ENCODE results near the gene P4HB. TPM values are rescaled to one million over a fixed set of nuclear protein-coding genes. Genes with fewer than 3 reads are reported as not detected.

Gene P4HB
- polyA plus RNA-seq, 1 donor: 737 TPM

DNA sequence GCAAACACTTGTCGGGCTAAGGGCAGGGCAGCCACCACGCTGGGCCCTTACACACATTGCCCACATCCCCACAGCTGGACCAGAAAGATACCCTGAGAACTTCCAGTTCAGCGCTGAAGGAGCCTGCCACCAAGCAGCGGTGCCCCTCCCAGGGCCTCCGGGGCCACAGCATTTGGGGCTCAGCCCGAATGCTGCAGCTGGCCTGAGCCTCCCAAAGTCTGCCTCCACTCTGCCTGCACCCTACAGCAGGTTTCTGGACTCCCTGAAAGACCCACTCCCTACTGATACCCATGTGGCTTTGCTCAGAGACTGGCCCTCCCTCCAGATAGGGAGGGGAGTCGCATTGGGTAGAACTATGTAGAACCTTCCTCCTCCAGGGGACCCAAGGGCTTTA is 28.8 kb downstream of the P4HB start:
- no CpG with 5 or more reads among the region's 7 CpGs for WGBS (ENCODE audit: insufficient coverage, low lambda C conversion rate)

DNA sequence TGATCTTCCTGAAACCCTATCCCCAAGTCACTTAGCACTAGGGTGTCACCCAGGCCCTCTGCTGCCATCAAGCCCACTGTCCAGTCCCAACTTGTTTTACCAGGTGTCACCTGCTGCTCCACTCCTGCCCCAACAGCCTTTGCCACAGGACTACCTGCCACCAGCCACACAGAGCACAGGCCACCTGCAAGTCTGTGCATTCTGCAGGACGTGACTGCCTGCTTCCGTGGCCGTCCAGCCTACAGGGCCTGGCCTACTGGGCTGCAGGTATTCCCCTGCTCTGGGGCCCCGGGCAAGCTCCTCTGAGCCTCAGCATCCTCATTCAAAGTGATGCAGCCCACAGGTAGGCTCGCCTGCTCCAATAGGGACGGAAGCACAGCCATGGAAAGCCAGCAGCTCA is 30.5 kb downstream of the P4HB start:
- WGBS (ENCODE audit: insufficient coverage, low lambda C conversion rate): no CpG with 5 or more reads among the region's 6 CpGs
- H3K4me1 ChIP-seq (ENCODE audit: control insufficient read depth, insufficient read depth, low read length): peaks cover 18% of the 10 kb centered on the region

More for the DNA sequence above, 28.8 kb downstream of the P4HB start:
- Histone ChIP-seq H3K4me1 (ENCODE audit: control insufficient read depth, insufficient read depth, low read length) (peaks cover 18% of the 10 kb centered on the region), H3K27me3 (ENCODE audit: control insufficient read depth, insufficient read depth, low read length) (no peaks in the 10 kb centered on the region), H3K9me3 (ENCODE audit: control insufficient read depth, low read depth, low read length) (peaks cover 2% of the 10 kb centered on the region), H3K4me3 (ENCODE audit: low read length) (no peak overlapping the region), H3K27ac (ENCODE audit: low read length) (no peak overlapping the region), H3K36me3 (ENCODE audit: control insufficient read depth, insufficient read depth, low read length) (no peaks in the 10 kb centered on the region)
- no peak for DNase-seq

DNA sequence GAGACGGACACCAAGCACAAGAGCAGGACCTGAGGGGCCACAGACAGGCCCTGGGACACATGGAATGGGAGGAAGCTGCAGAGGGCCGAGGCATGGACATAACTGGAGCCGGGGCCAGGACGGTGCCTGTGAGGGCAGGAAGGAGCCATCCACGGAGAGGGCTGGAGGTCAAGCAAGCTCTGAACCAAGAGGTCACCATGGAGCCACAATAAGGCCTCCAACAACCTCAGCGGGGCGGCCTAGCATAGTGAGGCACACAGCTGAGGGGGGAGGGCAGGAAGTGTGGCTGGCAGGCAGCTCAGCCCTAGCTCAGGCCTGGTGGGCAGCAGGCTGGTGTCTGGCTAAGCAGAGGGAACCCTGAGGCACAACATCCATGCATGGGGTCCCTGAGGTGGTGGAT is 31.7 kb downstream of the P4HB start:
- peaks cover 14% of the 10 kb centered on the region for H3K4me1 ChIP-seq (ENCODE audit: control insufficient read depth, insufficient read depth, low read length)
- WGBS (ENCODE audit: insufficient coverage, low lambda C conversion rate): no CpG with 5 or more reads among the region's 7 CpGs

More for the DNA sequence above, 30.5 kb downstream of the P4HB start:
- DNase-seq: no peak
- Histone ChIP-seq H3K27ac (ENCODE audit: low read length) (no peak overlapping the region), H3K4me3 (ENCODE audit: low read length) (no peak overlapping the region), H3K36me3 (ENCODE audit: control insufficient read depth, insufficient read depth, low read length) (no peaks in the 10 kb centered on the region), H3K27me3 (ENCODE audit: control insufficient read depth, insufficient read depth, low read length) (no peaks in the 10 kb centered on the region), H3K9me3 (ENCODE audit: control insufficient read depth, low read depth, low read length) (peaks cover 2% of the 10 kb centered on the region)

DNA sequence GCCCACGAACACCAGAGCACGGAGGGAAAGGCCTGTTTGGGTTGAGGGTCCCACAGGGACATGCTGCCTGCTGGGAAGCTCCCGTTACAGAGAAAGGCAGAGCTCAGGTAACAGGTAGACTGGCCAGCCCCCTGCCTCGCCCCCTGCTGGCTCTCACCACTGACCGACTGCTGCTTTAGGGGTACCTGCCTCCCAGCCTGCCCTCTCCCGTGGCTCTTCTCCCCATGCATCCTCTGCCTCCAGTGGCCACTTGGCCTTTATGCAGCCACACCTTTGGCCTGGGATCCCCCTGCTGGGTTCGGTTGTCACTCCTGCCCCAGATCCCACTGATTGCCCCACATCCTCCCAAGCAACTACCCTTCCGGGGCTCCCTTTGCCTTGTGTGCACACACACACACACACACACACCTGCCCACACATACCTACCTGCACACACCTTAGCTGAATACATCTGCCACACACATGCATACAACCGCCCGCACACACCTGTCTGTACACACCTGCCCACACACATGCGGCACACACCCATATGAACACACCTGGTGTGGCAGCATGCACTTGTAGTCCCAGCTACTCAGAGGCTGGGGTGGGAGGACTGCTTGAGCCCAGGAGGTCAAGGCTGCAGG is 34.4 kb downstream of the P4HB start:
- peaks cover 18% of the 10 kb centered on the region for H3K36me3 ChIP-seq (ENCODE audit: control insufficient read depth, insufficient read depth, low read length)
- H3K4me3 ChIP-seq (ENCODE audit: low read length): no peak overlapping the region
- WGBS (ENCODE audit: insufficient coverage, low lambda C conversion rate): no CpG with 5 or more reads among the region's 11 CpGs
- H3K27me3 ChIP-seq (ENCODE audit: control insufficient read depth, insufficient read depth, low read length): no peaks in the 10 kb centered on the region
- H3K4me1 ChIP-seq (ENCODE audit: control insufficient read depth, insufficient read depth, low read length): peaks cover 18% of the 10 kb centered on the region
- H3K27ac ChIP-seq (ENCODE audit: low read length): no peak overlapping the region
- peaks cover 4% of the 10 kb centered on the region for H3K9me3 ChIP-seq (ENCODE audit: control insufficient read depth, low read depth, low read length)
- DNase-seq: no peak

More for the DNA sequence above, 31.7 kb downstream of the P4HB start:
- no peak overlapping the region for H3K27ac ChIP-seq (ENCODE audit: low read length)
- H3K9me3 ChIP-seq (ENCODE audit: control insufficient read depth, low read depth, low read length): peaks cover 2% of the 10 kb centered on the region
- H3K27me3 ChIP-seq (ENCODE audit: control insufficient read depth, insufficient read depth, low read length): no peaks in the 10 kb centered on the region
- DNase-seq: no peak
- peaks cover 4% of the 10 kb centered on the region for H3K36me3 ChIP-seq (ENCODE audit: control insufficient read depth, insufficient read depth, low read length)
- no peak overlapping the region for H3K4me3 ChIP-seq (ENCODE audit: low read length)

DNA sequence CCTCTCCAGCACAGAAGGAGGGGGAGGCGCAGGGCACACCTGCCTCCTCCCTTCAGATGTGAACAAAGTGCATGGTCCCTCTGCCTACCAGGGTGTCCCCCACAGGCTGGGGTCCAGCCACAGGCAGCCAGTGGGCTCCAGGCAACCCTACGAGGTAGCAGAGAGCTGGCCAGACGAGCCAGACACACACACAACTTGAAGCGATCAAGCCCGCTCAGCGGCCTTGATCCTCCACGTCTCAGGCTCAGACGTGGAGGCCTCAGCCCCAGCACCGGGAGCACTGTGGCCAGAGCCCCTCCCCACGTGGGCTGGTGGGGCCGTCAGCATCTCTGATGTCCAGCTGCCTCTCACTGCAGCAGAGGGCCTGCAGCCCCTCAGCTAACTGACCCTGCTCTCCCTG is 35.7 kb downstream of the P4HB start:
- no CpG with 5 or more reads among the region's 11 CpGs for WGBS (ENCODE audit: insufficient coverage, low lambda C conversion rate)

DNA sequence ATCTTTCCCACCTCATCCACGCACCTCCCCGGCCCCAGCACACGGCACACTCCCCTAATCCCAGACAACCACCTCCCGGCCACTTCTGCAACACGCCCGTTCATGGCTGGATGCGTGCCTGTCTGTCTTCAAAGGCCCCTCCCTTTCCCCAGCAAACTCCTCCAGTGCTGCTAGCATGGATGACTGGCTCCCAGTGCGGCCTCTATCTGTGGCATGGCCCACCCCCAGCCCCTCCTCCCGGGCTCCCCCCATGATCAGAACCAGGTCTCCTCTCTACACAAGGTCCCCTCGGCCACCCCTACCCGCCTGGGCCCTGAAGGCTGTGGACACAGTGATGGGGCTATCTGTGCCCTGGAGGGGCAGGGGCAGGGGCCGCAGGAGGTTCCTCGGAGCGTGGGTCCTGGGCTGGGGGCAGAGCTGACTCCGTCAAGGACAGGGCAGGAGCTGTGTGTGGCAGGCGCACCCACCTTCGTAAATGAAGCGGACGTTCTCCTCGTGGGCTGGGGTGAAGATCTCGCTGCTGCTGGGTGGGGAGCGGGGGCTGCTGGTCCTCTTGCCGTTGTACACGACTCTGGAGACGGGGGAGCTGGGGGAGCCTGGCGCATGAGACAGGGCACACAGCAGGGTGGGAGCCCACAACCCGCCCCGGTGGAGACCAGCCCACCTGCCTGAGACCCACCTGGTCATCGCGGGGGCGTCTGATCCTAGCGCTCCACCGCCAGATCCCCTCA is 36.4 kb downstream of the P4HB start:
- no peak for DNase-seq
- WGBS (ENCODE audit: insufficient coverage, low lambda C conversion rate): 60% methylated on average over 2 of the region's 33 CpGs
- peaks cover 18% of the 10 kb centered on the region for H3K36me3 ChIP-seq (ENCODE audit: control insufficient read depth, insufficient read depth, low read length)

More for the DNA sequence above, 35.7 kb downstream of the P4HB start:
- H3K27ac ChIP-seq (ENCODE audit: low read length): no peak overlapping the region
- DNase-seq: no peak
- peaks cover 18% of the 10 kb centered on the region for H3K4me1 ChIP-seq (ENCODE audit: control insufficient read depth, insufficient read depth, low read length)
- peaks cover 18% of the 10 kb centered on the region for H3K36me3 ChIP-seq (ENCODE audit: control insufficient read depth, insufficient read depth, low read length)
- no peak overlapping the region for H3K4me3 ChIP-seq (ENCODE audit: low read length)
- H3K9me3 ChIP-seq (ENCODE audit: control insufficient read depth, low read depth, low read length): peaks cover 4% of the 10 kb centered on the region
- H3K27me3 ChIP-seq (ENCODE audit: control insufficient read depth, insufficient read depth, low read length): no peaks in the 10 kb centered on the region

DNA sequence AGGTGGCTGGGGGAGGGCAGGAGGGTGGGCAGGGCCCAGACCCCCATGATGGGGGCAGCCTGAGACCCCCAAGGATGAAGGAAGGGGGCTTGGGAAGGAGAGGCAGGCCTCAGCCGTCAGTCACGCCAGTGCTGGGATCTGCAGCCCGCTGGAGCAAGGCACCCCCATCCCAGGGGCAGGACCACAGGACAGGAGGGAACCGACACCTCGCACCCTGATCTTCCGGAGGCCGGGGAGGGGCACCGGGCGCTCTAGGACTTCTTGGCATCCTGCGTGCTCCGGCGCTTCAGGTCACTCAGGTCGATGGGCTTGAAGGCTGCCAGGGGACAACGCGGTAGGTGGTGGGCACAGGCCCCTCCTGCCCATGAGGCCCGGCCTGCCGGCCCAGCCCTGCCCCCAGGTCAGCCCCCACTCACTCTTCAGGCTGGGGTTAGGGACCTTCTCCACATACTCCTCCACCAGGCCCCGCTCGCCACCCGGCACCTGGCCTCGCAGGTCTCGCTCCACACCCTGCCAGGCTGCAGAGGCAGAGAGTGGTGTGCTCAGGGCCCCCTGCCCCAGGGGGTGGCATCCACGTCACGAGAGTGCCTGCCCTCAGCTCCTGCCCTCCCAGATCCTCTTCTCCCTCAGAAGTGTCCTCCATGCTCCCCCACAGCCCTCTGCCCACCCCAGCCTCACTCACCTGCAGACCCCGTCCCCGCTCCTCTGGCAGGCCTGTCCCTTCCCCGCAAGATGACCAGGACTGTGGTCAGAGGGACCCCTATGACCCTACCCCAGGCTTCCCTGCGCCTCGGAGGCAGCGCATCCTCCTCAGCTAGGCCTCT is 37.1 kb downstream of the P4HB start:
- Histone ChIP-seq H3K36me3 (ENCODE audit: control insufficient read depth, insufficient read depth, low read length) (peaks cover 18% of the 10 kb centered on the region), H3K27ac (ENCODE audit: low read length) (no peak overlapping the region), H3K4me3 (ENCODE audit: low read length) (no peak overlapping the region), H3K4me1 (ENCODE audit: control insufficient read depth, insufficient read depth, low read length) (peaks cover 18% of the 10 kb centered on the region), H3K27me3 (ENCODE audit: control insufficient read depth, insufficient read depth, low read length) (no peaks in the 10 kb centered on the region), H3K9me3 (ENCODE audit: control insufficient read depth, low read depth, low read length) (peaks cover 4% of the 10 kb centered on the region)
- DNase-seq: no peak
- no CpG with 5 or more reads among the region's 30 CpGs for WGBS (ENCODE audit: insufficient coverage, low lambda C conversion rate)

More for the DNA sequence above, 36.4 kb downstream of the P4HB start:
- Histone ChIP-seq H3K27ac (ENCODE audit: low read length) (no peak overlapping the region), H3K4me3 (ENCODE audit: low read length) (no peak overlapping the region), H3K4me1 (ENCODE audit: control insufficient read depth, insufficient read depth, low read length) (peaks cover 18% of the 10 kb centered on the region), H3K9me3 (ENCODE audit: control insufficient read depth, low read depth, low read length) (peaks cover 4% of the 10 kb centered on the region), H3K27me3 (ENCODE audit: control insufficient read depth, insufficient read depth, low read length) (no peaks in the 10 kb centered on the region)

DNA sequence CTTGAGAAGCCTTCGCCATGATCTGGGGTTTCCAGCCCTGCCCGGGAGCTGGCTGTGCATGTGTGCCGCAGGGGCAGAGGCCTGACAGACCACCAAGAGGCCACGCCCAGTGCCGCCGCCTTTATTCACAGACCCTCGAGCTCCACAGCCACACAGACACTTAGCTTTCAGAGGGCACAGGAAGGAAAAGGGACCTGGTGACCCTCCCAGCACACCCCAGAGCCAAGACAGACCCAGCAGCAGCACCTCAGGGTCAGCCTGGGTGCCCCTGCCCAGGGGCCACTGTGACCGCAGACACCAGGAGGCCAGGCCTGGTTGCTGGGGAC is 38.1 kb downstream of the P4HB start:
- H3K4me3 ChIP-seq (ENCODE audit: low read length): no peak overlapping the region
- peaks cover 18% of the 10 kb centered on the region for H3K4me1 ChIP-seq (ENCODE audit: control insufficient read depth, insufficient read depth, low read length)
- peaks cover 4% of the 10 kb centered on the region for H3K9me3 ChIP-seq (ENCODE audit: control insufficient read depth, low read depth, low read length)
- DNase-seq: no peak
- H3K27ac ChIP-seq (ENCODE audit: low read length): peak overlapping the region; percentile 95
- H3K36me3 ChIP-seq (ENCODE audit: control insufficient read depth, insufficient read depth, low read length): peaks cover 18% of the 10 kb centered on the region
- no peaks in the 10 kb centered on the region for H3K27me3 ChIP-seq (ENCODE audit: control insufficient read depth, insufficient read depth, low read length)
- no CpG with 5 or more reads among the region's 8 CpGs for WGBS (ENCODE audit: insufficient coverage, low lambda C conversion rate)

DNA sequence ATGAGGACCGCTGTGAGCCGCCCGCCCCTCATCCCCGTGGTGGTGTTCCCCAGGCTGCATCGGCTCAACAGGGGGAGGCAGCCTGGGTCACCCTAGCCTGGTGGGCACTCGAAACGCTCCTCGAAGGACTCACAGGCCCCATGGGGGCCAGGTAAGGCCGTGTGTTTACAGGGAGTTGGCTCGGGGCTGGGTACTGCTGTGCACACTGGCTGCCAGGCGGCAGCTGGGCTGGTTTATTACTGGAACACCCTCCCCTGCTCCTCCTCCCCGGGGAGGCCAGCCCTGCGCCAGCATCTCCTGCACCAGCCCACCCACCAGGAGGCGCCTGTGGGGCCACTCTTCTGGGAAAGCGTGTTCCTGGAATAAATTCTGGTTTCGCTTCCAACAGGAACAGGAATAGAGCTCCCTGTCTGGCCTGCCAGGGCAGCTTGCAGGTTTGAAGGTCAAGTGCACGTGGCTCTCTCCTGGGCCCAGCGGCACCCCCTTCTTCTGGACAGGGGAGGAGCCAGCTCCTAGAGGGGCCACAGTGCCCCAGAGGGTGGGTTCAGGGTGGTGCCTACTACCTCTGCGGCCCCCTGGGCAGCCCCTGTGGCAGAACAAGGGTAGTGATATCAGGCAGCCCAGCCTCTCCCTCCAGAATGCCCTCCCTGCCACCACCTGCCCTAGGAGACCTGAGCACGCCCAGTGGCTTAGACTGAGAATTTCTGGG is 38.6 kb downstream of the P4HB start:
- H3K27ac ChIP-seq (ENCODE audit: low read length): peak overlapping the region; percentile 95
- peaks cover 4% of the 10 kb centered on the region for H3K9me3 ChIP-seq (ENCODE audit: control insufficient read depth, low read depth, low read length)
- H3K4me3 ChIP-seq (ENCODE audit: low read length): no peak overlapping the region
- H3K27me3 ChIP-seq (ENCODE audit: control insufficient read depth, insufficient read depth, low read length): no peaks in the 10 kb centered on the region
- peak; percentile 91 to 97 for DNase-seq
- peaks cover 18% of the 10 kb centered on the region for H3K36me3 ChIP-seq (ENCODE audit: control insufficient read depth, insufficient read depth, low read length)
- WGBS (ENCODE audit: insufficient coverage, low lambda C conversion rate): no CpG with 5 or more reads among the region's 20 CpGs
- peaks cover 18% of the 10 kb centered on the region for H3K4me1 ChIP-seq (ENCODE audit: control insufficient read depth, insufficient read depth, low read length)

DNA sequence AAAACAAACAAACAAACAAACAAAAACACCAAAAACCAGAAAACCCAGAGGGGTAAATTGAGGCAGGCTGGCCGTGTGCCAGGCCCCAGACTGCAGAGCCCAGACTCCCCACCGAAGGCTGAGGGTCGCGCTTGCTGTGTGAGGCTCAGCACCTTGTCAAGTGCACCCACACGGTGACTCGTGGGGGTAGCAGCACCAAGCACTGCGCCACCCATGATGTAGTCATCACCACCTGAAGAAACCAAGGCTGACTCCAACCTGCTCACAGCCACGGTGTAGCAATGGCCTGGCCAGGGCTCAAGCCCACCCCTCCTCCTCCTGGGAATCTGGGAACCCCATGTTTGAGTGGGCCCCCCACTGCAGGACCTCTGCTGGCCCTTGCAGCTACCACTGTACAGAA is 39.2 kb downstream of the P4HB start:
- H3K27ac ChIP-seq (ENCODE audit: low read length): peak overlapping the region; percentile 95
- peaks cover 18% of the 10 kb centered on the region for H3K36me3 ChIP-seq (ENCODE audit: control insufficient read depth, insufficient read depth, low read length)
- H3K27me3 ChIP-seq (ENCODE audit: control insufficient read depth, insufficient read depth, low read length): no peaks in the 10 kb centered on the region
- no CpG with 5 or more reads among the region's 8 CpGs for WGBS (ENCODE audit: insufficient coverage, low lambda C conversion rate)
- H3K9me3 ChIP-seq (ENCODE audit: control insufficient read depth, low read depth, low read length): peaks cover 4% of the 10 kb centered on the region
- H3K4me3 ChIP-seq (ENCODE audit: low read length): no peak overlapping the region
- H3K4me1 ChIP-seq (ENCODE audit: control insufficient read depth, insufficient read depth, low read length): peaks cover 21% of the 10 kb centered on the region
- DNase-seq: no peak
